NCI-H1092 treated with DMSO at 0.1 percent for 48 hours (cell line): Measurements from ENCODE around the gene IBA57.
"Not testable (repeated sequence)": the region's sequence is repeated elsewhere in the genome, so short reads cannot be mapped to it uniquely, and the experiment has no call there.

Experiments used
- DNase-seq: peaks from one replicate; lab custom pipeline; 2025; lab: John Stamatoyannopoulos, UW

IBA57 gene

GRCh38 chr1:228172591-228173527 lies 7.3 kb downstream of the IBA57 start:
- no peak for DNase-seq

GRCh38 chr1:228173528-228174481 lies 8.2 kb downstream of the IBA57 start:
- DNase-seq, result not testable (repeated sequence)

- DNase-seq, result no peak
These were observed 9.1 kb downstream of the IBA57 start for GRCh38 chr1:228174482-228175315.

GRCh38 chr1:228175316-228176023 lies 9.9 kb downstream of the IBA57 start:
- no peak for DNase-seq

- no peak for DNase-seq
These were observed 10.4 kb downstream of the IBA57 start for GRCh38 chr1:228176024-228176395.

GRCh38 chr1:228176461-228177182 lies 11.0 kb downstream of the IBA57 start:
- no peak for DNase-seq

GRCh38 chr1:228177183-228177475 lies 11.5 kb downstream of the IBA57 start:
- DNase-seq, result no peak

- DNase-seq, result no peak
These were observed 12.4 kb downstream of the IBA57 start for GRCh38 chr1:228177721-228178710.

- DNase-seq, result no peak
These were observed 13.4 kb downstream of the IBA57 start for GRCh38 chr1:228178737-228179684.

- no peak for DNase-seq
These were observed 14.8 kb downstream of the IBA57 start for GRCh38 chr1:228180271-228180958.

GRCh38 chr1:228180959-228181644 lies 15.5 kb downstream of the IBA57 start:
- no peak for DNase-seq

- no peak for DNase-seq
These were observed 16.0 kb downstream of the IBA57 start for GRCh38 chr1:228181645-228182034.

- no peak for DNase-seq
These were observed 16.9 kb downstream of the IBA57 start for GRCh38 chr1:228182296-228183030.

- DNase-seq, result no peak
These were observed 18.5 kb downstream of the IBA57 start for GRCh38 chr1:228184152-228184551.

- DNase-seq, result no peak
These were observed 20.0 kb downstream of the IBA57 start for GRCh38 chr1:228185641-228185965.

- DNase-seq, result not testable (repeated sequence)
These were observed 22.6 kb downstream of the IBA57 start for GRCh38 chr1:228188249-228188648.

- DNase-seq, result no peak
These were observed 24.6 kb downstream of the IBA57 start for GRCh38 chr1:228190182-228190581.
